Measurements from ENCODE around the gene FKBP15.

- TF ChIP-seq RAD21 (IDR thresholded peaks at IDR 0.05 in 1 of 2, conservative IDR thresholded peaks at IDR 0.05 in 1 of 2; ENCODE audit: low read depth in 2 of 2, low read length in 2 of 2) (no peak), EZH2 (IDR thresholded peaks at IDR 0.05; ENCODE audit: low read depth, low read length, severe bottlenecking) (no peak), POLR2A (IDR thresholded peaks at IDR 0.05; ENCODE audit: control extremely low read depth in 1 of 2, low read depth in 2 of 2, low read length in 2 of 2) (no peak), CTCF (IDR thresholded peaks at IDR 0.05; ENCODE audit: control extremely low read depth in 1 of 3, insufficient read depth in 1 of 3, low read depth in 1 of 3, low read length in 3 of 3) (no peak), NRF1 (IDR thresholded peaks at IDR 0.05; ENCODE audit: low read depth, low read length) (no peak), CEBPB (IDR thresholded peaks at IDR 0.05; ENCODE audit: low read depth, low read length) (no peak), YY1 (IDR thresholded peaks at IDR 0.05; ENCODE audit: low read depth, low read length) (no peak), GABPA (IDR thresholded peaks at IDR 0.05; ENCODE audit: borderline replicate concordance, insufficient read depth, low read length) (no peak), PHF8 (conservative IDR thresholded peaks at IDR 0.05; ENCODE audit: low read depth, low read length) (no peak)
- TF ChIP-seq, protein P1, sequence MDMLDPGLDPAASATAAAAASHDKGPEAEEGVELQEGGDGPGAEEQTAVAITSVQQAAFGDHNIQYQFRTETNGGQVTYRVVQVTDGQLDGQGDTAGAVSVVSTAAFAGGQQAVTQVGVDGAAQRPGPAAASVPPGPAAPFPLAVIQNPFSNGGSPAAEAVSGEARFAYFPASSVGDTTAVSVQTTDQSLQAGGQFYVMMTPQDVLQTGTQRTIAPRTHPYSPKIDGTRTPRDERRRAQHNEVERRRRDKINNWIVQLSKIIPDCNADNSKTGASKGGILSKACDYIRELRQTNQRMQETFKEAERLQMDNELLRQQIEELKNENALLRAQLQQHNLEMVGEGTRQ (IDR thresholded peaks at IDR 0.05; ENCODE audit: low read length): no peak
Observed at GRCh38 chr9:113216406-113216805, 4.7 kb downstream of the FKBP15 start.

Measured in H1 (cell line).